ENCODE results near the gene POLR2E.

DNA sequence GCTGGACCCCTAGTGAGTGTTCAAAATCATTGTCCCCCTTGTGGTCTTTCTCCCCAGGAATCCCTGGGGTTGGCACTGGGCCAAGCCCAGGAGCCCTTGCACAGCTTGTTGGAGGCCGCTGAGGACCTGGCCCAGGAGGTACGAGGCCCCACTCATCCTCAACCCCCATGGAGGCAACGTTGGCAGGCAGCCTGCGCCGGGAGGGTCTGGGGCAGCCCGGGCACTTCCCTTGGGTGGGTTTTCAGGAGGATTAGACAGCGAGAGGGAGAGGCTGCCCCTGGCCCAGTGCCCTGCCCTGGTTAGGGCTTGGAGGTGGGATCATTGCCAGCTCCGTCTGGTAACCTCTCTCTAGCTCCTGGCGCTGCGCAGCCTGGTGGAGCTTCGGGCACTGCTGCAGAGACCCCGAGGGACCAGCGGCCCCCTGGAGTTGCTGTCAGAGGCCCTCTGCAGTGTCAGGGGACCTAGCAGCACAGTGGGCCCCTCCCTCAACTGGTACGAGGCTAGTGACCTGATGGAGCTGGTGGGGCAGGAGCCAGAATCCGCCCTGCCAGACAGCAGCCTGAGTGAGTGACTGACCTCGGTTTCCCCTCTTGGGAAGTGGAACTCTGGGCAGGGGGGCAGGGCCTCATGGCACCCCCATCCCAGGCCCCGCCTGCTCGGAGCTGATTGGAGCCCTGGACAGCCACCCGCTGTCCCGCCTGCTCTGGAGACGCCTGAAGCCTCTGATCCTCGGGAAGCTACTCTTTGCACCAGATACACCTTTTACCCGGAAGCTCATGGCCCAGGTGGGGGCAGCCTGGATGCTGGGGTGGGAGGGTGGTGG lies 52.3 kb downstream of the POLR2E start:
- TF ChIP-seq POLR2AphosphoS5 (IDR thresholded peaks at IDR 0.05; ENCODE audit: low read depth, low read length): no peak
- TF ChIP-seq, protein P1, sequence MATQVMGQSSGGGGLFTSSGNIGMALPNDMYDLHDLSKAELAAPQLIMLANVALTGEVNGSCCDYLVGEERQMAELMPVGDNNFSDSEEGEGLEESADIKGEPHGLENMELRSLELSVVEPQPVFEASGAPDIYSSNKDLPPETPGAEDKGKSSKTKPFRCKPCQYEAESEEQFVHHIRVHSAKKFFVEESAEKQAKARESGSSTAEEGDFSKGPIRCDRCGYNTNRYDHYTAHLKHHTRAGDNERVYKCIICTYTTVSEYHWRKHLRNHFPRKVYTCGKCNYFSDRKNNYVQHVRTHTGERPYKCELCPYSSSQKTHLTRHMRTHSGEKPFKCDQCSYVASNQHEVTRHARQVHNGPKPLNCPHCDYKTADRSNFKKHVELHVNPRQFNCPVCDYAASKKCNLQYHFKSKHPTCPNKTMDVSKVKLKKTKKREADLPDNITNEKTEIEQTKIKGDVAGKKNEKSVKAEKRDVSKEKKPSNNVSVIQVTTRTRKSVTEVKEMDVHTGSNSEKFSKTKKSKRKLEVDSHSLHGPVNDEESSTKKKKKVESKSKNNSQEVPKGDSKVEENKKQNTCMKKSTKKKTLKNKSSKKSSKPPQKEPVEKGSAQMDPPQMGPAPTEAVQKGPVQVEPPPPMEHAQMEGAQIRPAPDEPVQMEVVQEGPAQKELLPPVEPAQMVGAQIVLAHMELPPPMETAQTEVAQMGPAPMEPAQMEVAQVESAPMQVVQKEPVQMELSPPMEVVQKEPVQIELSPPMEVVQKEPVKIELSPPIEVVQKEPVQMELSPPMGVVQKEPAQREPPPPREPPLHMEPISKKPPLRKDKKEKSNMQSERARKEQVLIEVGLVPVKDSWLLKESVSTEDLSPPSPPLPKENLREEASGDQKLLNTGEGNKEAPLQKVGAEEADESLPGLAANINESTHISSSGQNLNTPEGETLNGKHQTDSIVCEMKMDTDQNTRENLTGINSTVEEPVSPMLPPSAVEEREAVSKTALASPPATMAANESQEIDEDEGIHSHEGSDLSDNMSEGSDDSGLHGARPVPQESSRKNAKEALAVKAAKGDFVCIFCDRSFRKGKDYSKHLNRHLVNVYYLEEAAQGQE (IDR thresholded peaks at IDR 0.05; ENCODE audit: insufficient read depth in 1 of 2, low read depth in 2 of 2, low read length in 2 of 2): no peak
- TF ChIP-seq TAF1 (IDR thresholded peaks at IDR 0.05; ENCODE audit: borderline replicate concordance, insufficient read depth, low read length): no peak
- TF ChIP-seq SIN3A (IDR thresholded peaks at IDR 0.05; ENCODE audit: borderline replicate concordance, insufficient read depth, low read length): no peak
